HG03469 (cell line): ENCODE data around the gene AP3S2.
"Not testable (repeated sequence)": the region's sequence is repeated elsewhere in the genome, so short reads cannot be mapped to it uniquely, and the experiment has no call there.

Source experiments
- ATAC-seq: cut with Tn5 transposase; IDR thresholded peaks from one replicate; pipeline ENCODE4 v1.9.1; 2021; ENCODE audit warnings: mild to moderate bottlenecking, moderate library complexity, moderate number of reproducible peaks; ENCODE audit not compliant: unreplicated experiment

AP3S2 gene

DNA sequence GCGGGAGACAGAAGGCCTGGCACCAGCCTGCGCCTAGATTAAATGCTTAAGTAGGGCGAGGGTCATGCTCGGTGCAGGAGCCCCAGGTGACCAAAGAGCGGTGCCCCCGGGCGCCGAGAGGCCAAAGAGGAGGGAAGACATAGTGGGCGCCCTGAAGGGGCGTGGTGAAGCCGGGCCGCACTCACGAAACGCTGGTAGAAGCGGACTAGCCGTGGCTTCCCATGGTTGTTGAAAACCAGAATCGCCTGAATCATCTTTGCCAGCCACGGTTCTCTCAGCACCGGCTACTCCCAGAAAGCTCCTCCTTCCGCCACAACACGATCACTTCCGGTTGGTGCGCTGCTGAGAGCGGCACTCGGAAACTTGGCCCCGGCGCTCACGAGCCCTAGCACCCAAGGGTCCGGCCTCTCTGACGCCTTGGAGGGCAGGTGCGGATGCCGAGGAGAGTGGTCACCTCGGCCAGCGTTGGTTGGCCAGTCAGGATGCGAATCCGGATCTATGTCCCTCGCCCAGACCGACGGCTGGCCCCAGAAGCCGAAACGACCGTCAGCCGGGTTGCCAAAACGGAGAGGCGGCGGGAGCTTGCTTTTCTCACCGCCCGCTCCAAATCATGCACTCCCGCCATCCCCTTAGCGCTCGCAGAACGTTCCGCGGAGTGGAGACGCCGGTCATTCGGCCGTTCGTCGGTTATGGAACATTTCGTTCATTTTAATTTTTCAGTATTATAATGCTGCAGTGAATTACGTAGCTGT is at the start of gene AP3S2:
AP3S2 (minus strand) TSS at position 299 of the 752 bp plus-strand sequence; CDS start at position 254, 45 bp downstream.
- peak; percentile 68 for ATAC-seq

DNA sequence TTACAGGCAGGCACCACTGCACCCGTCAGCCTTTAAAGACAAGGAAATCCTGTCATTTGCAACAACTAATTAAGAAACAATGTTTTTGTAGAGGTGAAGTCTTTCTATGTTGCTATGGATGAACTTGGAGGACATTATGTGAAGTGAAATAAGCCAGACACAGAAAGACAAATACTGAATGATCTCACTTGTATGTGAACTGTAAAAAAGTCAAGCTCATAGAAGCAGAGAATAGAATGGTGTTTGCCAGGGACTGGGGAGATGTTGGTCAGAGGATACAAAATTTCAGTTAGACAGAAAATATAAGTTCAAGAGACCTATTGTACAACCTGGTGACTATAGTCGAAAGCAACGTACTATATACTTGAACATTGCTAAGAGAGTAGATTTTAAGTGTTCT is 46.1 kb upstream of the AP3S2 start:
- no peak for ATAC-seq

DNA sequence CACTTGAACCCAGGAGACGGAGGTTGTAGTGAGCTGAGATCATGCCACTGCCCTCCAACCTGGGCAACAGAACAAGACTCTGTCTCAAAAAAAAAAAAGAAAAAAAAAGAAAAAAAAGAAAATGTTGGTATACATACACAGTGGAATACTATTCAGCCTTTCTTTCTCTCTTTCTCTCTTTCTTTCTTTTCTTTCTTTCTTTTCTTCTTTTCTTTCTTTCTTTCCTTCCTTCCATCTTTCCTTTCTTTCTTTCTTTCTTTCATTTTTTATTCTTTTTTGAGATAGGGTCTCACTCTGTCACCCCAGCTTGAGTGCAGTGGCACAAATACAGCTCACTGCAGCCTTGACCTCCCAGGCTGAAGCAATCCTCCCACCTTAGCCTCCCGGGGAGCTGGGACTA is 45.6 kb upstream of the AP3S2 start:
- ATAC-seq = not testable (repeated sequence)

DNA sequence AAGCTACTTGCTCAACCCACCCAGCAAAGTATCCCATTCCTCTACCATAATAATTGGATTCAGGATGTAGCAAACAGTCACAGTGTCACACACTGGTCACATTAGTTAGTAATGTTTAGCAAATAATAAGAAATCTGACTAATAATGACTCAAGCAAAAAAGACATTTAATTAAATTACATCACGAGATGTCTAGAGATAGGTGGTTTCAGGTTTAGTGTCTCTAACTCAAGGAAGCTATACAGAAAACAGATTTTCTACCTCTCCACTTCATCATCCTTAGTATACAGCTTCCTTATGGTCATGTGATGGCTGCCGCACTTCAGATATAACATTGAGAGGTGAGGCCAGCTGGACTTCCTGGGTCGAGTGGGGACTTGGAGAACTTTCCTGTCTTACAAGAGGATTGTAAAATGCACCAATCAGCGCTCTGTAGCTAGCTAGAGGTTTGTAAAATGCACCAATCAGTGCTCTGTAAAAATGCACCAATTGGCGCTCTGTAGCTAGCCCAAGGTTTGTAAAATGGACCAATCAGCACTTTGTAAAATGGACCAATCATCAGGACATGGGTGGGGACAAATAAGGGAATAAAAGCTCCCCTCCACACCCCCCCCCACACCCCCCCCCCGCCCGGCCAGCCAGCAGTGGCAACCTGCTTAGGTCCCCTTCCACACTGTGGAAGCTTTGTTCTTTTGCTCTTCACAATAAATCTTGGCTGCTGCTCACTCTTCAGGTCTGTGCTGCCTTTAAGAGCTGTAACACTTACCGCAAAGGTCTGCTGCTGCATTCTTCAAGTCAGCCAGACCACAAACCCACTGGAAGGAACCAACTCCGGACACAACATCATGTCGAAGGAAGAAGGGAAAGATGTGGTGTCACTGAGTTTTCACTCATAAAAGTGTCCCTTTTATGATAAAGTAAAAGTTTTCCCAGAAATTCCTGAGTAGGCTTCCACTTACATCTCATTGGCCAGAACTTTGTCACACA is 43.9 kb upstream of the AP3S2 start:
- ATAC-seq = no peak

- ATAC-seq = no peak
Observed at GRCh38 chr15:89936786-89937265, 43.0 kb upstream of the AP3S2 start.

DNA sequence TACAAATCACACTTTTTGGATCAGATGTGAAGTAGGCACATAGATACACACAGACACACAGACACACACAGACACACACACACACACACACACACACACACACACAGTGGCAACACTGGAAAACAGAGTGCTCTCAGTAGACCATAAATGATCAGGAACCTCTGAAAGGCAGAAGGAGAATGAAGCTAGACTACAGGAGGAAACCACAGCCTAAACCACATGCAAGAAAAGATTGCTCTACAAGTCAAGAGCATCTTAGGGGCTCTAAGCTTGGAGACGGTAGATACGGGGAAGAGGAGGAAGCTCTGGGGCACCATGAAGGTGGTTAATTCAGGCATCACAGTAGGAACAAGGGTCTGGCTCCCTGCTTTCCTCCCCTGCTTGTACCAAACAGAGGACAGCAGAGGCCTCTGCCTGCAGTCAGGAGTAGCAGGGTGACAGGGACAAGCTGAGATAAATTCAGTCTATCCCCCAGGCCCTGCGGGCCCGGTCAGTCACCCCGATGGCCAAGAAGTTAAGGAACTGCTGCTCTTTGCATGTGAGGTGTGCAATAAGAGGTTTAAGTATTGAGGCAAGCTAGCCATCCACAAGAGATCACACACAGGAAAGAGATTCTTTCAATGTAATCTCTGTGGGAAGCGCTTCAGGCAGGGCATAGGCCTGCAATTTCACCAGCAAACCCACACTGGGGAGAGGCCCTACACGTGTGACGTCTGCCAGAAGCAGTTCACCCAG is 42.4 kb upstream of the AP3S2 start:
- ATAC-seq = no peak

GRCh38 chr15:89932880-89933279 is 39.1 kb upstream of the AP3S2 start:
- no peak for ATAC-seq

DNA sequence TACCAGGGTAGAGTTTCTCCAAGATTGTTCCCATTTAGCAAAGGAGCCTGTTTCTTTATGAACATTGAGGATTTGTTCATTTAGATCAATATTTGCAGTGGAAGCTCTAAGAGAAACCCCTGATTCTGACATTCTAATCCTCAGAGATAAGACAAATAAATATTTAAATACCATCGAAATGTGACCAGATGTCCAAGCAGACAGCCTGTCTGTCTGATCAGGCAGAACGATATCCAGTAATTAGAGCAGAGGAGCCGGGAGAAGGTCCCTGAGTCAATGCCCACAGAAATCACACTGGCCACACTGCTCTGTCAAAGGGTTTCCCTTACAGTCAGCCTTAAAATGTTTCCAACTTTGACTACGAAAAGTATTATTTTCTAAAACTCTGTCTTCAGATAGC is 34.6 kb upstream of the AP3S2 start:
- ATAC-seq = no peak

GRCh38 chr15:89926158-89926557 is 32.4 kb upstream of the AP3S2 start:
- ATAC-seq = no peak

- no peak for ATAC-seq
Observed at GRCh38 chr15:89917442-89918101, 23.8 kb upstream of the AP3S2 start.

- no peak for ATAC-seq
Observed at GRCh38 chr15:89916660-89917059, 22.9 kb upstream of the AP3S2 start.

DNA sequence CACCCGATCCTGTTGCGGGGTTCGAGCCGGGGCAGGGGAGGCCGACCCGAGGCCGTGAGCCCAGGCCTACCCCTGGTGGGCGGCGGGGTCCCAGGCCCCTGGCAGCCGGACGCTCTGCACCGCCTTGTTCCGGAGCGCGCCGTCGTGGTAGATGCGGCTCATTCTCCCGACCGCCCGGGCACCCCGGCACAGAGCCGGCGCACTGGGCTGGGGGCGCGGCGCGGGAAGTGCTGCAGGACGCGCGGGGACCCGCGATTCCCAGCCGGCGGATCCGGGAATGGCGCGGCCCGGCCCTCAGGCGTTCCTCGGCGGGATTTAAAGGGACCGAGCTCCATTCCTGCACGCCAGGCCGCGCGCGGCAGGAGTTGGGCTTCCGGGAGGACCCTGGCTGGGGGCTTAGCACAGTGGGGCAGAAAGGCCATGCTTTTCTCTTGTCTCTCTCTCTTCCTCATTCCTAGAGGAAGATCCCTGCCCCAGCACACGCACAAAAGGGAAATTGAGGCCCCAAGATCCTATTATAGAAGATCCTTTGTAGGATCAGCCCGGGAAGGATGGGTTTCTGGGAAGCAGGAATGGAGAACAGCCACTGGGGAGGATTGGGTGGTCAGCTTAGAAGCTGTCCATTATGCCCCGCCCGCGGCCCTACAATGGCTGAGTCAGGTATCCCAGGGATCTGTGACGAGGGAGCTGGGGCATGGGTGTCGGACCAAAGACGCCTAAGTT is 19.0 kb upstream of the AP3S2 start, which contains the start of gene ARPIN:
ARPIN (minus strand) TSS at position 279 of the 723 bp plus-strand sequence; CDS start at position 162, 117 bp downstream.
- no peak for ATAC-seq

GRCh38 chr15:89912145-89912673 is 18.4 kb upstream of the AP3S2 start:
- no peak for ATAC-seq

DNA sequence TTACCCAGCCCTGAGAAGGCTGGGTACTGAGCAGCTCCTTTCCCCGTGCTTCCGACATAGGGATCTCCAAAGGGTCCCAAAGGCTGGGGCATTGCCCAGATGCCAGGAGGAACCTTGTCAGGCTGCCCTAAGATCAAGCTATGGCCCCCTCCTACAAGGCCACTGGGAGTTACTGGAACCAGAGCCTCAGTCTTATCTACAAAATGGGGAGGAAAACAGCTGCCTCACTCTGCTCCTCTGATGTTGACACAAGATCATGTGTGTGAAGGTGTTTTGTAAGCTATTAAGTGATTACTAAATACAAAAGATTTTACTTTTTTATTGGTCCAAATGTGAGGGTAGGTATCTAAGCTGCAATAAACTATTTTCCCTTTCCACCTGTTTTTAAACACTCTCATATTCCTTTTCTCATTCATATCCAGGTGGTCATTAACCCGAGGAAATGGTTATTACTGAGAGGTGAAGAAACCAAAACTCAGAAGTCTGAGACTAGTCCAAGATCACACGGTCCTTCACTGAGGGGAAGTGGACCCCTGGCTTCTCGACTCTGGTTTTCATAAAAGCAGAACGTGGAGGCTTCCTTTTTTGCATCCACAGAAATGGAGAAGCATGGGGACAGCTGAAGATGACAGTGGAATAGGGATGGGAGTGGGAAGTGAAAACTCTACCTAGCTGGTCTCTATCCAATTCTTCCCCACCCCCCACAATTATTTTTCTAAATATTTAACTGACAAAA is 17.3 kb upstream of the AP3S2 start:
- no peak for ATAC-seq

DNA sequence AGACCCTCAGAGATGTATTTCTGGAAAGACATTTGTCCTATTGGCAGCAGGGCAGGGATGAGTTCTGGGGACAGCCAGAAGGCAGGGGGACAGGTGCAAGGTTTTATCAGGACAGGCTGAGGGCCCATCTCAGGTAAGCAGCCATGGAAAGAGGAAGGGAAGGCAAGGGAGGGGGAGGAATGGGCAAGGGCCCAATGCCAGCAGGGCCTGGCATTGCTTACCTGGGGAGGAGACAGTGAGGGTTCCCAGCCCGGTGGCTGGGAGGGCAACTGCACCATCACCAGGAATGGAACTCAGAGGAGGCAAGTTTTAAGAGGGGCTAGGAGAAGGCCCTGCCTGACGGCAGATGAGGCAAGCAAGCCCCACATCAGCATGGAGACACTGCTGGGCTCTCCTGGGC is 15.8 kb upstream of the AP3S2 start:
- ATAC-seq = no peak

DNA sequence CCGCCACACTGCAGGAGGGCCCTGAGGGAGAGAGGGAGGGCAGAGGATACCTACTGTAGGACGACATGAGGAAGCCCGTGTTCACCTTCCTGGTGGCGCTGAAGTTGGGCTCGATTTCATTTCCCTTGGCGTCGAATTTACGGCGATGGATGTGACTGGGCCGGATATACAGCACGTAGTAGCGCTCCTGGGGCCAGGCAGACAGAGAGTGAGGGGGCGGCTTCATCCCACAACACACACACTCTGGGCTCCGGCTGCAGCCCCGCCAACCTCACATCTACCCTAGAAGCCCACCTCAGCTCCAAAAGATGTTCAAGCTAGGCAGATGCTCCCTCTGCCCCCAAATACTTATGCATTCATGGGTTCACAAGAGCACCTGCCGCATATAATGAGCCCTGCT is 14.4 kb upstream of the AP3S2 start:
- no peak for ATAC-seq

DNA sequence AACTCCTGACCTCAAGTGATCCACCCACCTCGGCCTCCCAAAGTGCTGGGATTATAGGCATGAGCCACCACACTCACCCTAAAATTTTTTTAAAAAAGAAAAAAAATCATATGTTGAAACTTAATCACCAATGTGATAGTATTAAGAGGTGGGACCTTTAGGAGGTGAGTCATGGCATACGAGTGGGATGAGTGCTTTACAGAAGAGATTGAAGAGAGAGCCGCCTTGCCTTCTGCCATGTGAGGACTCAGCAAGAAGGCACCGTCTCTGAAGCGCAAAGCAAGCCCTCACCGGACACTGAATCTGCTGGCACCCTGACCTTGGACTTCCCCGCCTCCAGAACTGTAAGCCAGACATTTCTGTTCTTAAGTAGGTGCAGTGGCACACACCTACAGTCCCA is 13.5 kb upstream of the AP3S2 start:
- ATAC-seq = no peak

DNA sequence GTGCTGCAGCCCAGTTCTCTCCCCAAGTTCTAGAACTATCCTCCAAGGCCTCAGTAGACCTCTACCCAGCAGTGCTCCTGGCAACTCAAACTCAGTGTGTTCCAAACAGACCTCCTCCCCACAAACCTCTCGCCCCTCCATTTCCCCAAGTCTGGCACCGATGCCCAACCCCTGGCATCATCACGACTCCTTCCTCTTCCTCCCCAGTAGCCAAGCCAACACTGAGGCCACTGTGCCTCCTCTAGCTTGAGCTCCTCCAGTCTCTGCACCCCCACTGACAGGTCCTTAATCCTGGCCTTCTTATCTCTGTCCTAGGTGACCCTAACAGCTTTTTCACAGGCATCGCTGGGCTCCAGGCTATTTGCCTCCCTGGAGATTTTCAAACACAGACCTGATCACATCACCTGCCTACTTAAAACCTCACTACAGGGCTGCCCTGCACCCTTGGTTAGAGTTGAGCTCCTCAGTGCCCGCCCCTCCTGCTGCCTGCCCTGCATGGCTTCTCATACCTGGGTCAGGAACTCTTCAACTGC is 12.1 kb upstream of the AP3S2 start:
- no peak for ATAC-seq
